ENCODE data around the gene VEGFC.

The VEGFC gene

GRCh38 chr4:176755001-176755400, 37.7 kb downstream of the VEGFC start:
- no peaks in the 10 kb centered on the region for H3K27me3 ChIP-seq (ENCODE audit: control insufficient read depth, insufficient read depth, low read length)
- H3K9me3 ChIP-seq (ENCODE audit: control insufficient read depth, low read length): no peaks in the 10 kb centered on the region

GRCh38 chr4:176753049-176753448, 39.7 kb downstream of the VEGFC start:
- H3K9ac ChIP-seq (ENCODE audit: low read length): no peak overlapping the region
- no peaks in the 10 kb centered on the region for H3K9me3 ChIP-seq (ENCODE audit: control insufficient read depth, low read length)
- no peaks in the 10 kb centered on the region for H3K27me3 ChIP-seq (ENCODE audit: control insufficient read depth, insufficient read depth, low read length)
- no peaks in the 10 kb centered on the region for H3K4me1 ChIP-seq (ENCODE audit: control insufficient read depth, insufficient read depth, low read length)
- no peak overlapping the region for H3K4me3 ChIP-seq (ENCODE audit: low read length)
- no peaks in the 10 kb centered on the region for H3K36me3 ChIP-seq (ENCODE audit: control insufficient read depth, insufficient read depth, low read length)

More at GRCh38 chr4:176755001-176755400, 37.7 kb downstream of the VEGFC start:
- Histone ChIP-seq H3K36me3 (ENCODE audit: control insufficient read depth, insufficient read depth, low read length) (no peaks in the 10 kb centered on the region), H3K9ac (ENCODE audit: low read length) (no peak overlapping the region), H3K4me1 (ENCODE audit: control insufficient read depth, insufficient read depth, low read length) (no peaks in the 10 kb centered on the region), H3K4me3 (ENCODE audit: low read length) (no peak overlapping the region)

- no peaks in the 10 kb centered on the region for H3K27me3 ChIP-seq (ENCODE audit: control insufficient read depth, insufficient read depth, low read length)
- no peak overlapping the region for H3K4me3 ChIP-seq (ENCODE audit: low read length)
- H3K9me3 ChIP-seq (ENCODE audit: control insufficient read depth, low read length): no peaks in the 10 kb centered on the region
- H3K4me1 ChIP-seq (ENCODE audit: control insufficient read depth, insufficient read depth, low read length): no peaks in the 10 kb centered on the region
- H3K36me3 ChIP-seq (ENCODE audit: control insufficient read depth, insufficient read depth, low read length): no peaks in the 10 kb centered on the region
- no peak overlapping the region for H3K9ac ChIP-seq (ENCODE audit: low read length)
Observed at GRCh38 chr4:176752191-176752749, 40.5 kb downstream of the VEGFC start.

GRCh38 chr4:176751061-176751460, 41.7 kb downstream of the VEGFC start:
- no peak overlapping the region for H3K4me3 ChIP-seq (ENCODE audit: low read length)
- no peaks in the 10 kb centered on the region for H3K27me3 ChIP-seq (ENCODE audit: control insufficient read depth, insufficient read depth, low read length)
- H3K36me3 ChIP-seq (ENCODE audit: control insufficient read depth, insufficient read depth, low read length): no peaks in the 10 kb centered on the region
- H3K9ac ChIP-seq (ENCODE audit: low read length): no peak overlapping the region
- no peaks in the 10 kb centered on the region for H3K4me1 ChIP-seq (ENCODE audit: control insufficient read depth, insufficient read depth, low read length)
- no peaks in the 10 kb centered on the region for H3K9me3 ChIP-seq (ENCODE audit: control insufficient read depth, low read length)

- Histone ChIP-seq H3K4me3 (ENCODE audit: low read length) (no peak overlapping the region), H3K4me1 (ENCODE audit: control insufficient read depth, insufficient read depth, low read length) (no peaks in the 10 kb centered on the region), H3K27me3 (ENCODE audit: control insufficient read depth, insufficient read depth, low read length) (no peaks in the 10 kb centered on the region), H3K9me3 (ENCODE audit: control insufficient read depth, low read length) (no peaks in the 10 kb centered on the region), H3K9ac (ENCODE audit: low read length) (no peak overlapping the region), H3K36me3 (ENCODE audit: control insufficient read depth, insufficient read depth, low read length) (no peaks in the 10 kb centered on the region)
Observed at GRCh38 chr4:176746846-176747245, 45.9 kb downstream of the VEGFC start.

- no peak overlapping the region for H3K4me3 ChIP-seq (ENCODE audit: low read length)
- H3K36me3 ChIP-seq (ENCODE audit: control insufficient read depth, insufficient read depth, low read length): no peaks in the 10 kb centered on the region
- H3K4me1 ChIP-seq (ENCODE audit: control insufficient read depth, insufficient read depth, low read length): no peaks in the 10 kb centered on the region
- H3K9me3 ChIP-seq (ENCODE audit: control insufficient read depth, low read length): no peaks in the 10 kb centered on the region
- H3K27me3 ChIP-seq (ENCODE audit: control insufficient read depth, insufficient read depth, low read length): no peaks in the 10 kb centered on the region
- H3K9ac ChIP-seq (ENCODE audit: low read length): no peak overlapping the region
Observed at GRCh38 chr4:176745902-176746301, 46.8 kb downstream of the VEGFC start.

GRCh38 chr4:176744091-176744490, 48.6 kb downstream of the VEGFC start:
- H3K27me3 ChIP-seq (ENCODE audit: control insufficient read depth, insufficient read depth, low read length): no peaks in the 10 kb centered on the region
- no peaks in the 10 kb centered on the region for H3K36me3 ChIP-seq (ENCODE audit: control insufficient read depth, insufficient read depth, low read length)
- H3K9ac ChIP-seq (ENCODE audit: low read length): no peak overlapping the region
- H3K9me3 ChIP-seq (ENCODE audit: control insufficient read depth, low read length): no peaks in the 10 kb centered on the region
- no peaks in the 10 kb centered on the region for H3K4me1 ChIP-seq (ENCODE audit: control insufficient read depth, insufficient read depth, low read length)
- no peak overlapping the region for H3K4me3 ChIP-seq (ENCODE audit: low read length)

GRCh38 chr4:176742211-176742610, 50.5 kb downstream of the VEGFC start:
- no peaks in the 10 kb centered on the region for H3K36me3 ChIP-seq (ENCODE audit: control insufficient read depth, insufficient read depth, low read length)
- no peak overlapping the region for H3K4me3 ChIP-seq (ENCODE audit: low read length)
- no peaks in the 10 kb centered on the region for H3K4me1 ChIP-seq (ENCODE audit: control insufficient read depth, insufficient read depth, low read length)
- H3K27me3 ChIP-seq (ENCODE audit: control insufficient read depth, insufficient read depth, low read length): no peaks in the 10 kb centered on the region
- no peak overlapping the region for H3K9ac ChIP-seq (ENCODE audit: low read length)
- H3K9me3 ChIP-seq (ENCODE audit: control insufficient read depth, low read length): no peaks in the 10 kb centered on the region

GRCh38 chr4:176741253-176741652, 51.5 kb downstream of the VEGFC start:
- H3K27me3 ChIP-seq (ENCODE audit: control insufficient read depth, insufficient read depth, low read length): no peaks in the 10 kb centered on the region
- no peak overlapping the region for H3K9ac ChIP-seq (ENCODE audit: low read length)
- no peaks in the 10 kb centered on the region for H3K4me1 ChIP-seq (ENCODE audit: control insufficient read depth, insufficient read depth, low read length)
- H3K36me3 ChIP-seq (ENCODE audit: control insufficient read depth, insufficient read depth, low read length): no peaks in the 10 kb centered on the region
- H3K9me3 ChIP-seq (ENCODE audit: control insufficient read depth, low read length): no peaks in the 10 kb centered on the region
- no peak overlapping the region for H3K4me3 ChIP-seq (ENCODE audit: low read length)

GRCh38 chr4:176735300-176735699, 57.4 kb downstream of the VEGFC start:
- H3K9ac ChIP-seq (ENCODE audit: low read length): no peak overlapping the region
- no peaks in the 10 kb centered on the region for H3K9me3 ChIP-seq (ENCODE audit: control insufficient read depth, low read length)
- no peaks in the 10 kb centered on the region for H3K4me1 ChIP-seq (ENCODE audit: control insufficient read depth, insufficient read depth, low read length)
- H3K36me3 ChIP-seq (ENCODE audit: control insufficient read depth, insufficient read depth, low read length): no peaks in the 10 kb centered on the region
- no peak overlapping the region for H3K4me3 ChIP-seq (ENCODE audit: low read length)
- no peaks in the 10 kb centered on the region for H3K27me3 ChIP-seq (ENCODE audit: control insufficient read depth, insufficient read depth, low read length)

GRCh38 chr4:176734461-176734860, 58.3 kb downstream of the VEGFC start:
- H3K4me3 ChIP-seq (ENCODE audit: low read length): no peak overlapping the region
- H3K27me3 ChIP-seq (ENCODE audit: control insufficient read depth, insufficient read depth, low read length): no peaks in the 10 kb centered on the region
- H3K9ac ChIP-seq (ENCODE audit: low read length): no peak overlapping the region
- H3K36me3 ChIP-seq (ENCODE audit: control insufficient read depth, insufficient read depth, low read length): no peaks in the 10 kb centered on the region
- H3K4me1 ChIP-seq (ENCODE audit: control insufficient read depth, insufficient read depth, low read length): no peaks in the 10 kb centered on the region
- no peaks in the 10 kb centered on the region for H3K9me3 ChIP-seq (ENCODE audit: control insufficient read depth, low read length)

- H3K9ac ChIP-seq (ENCODE audit: low read length): no peak overlapping the region
- H3K4me3 ChIP-seq (ENCODE audit: low read length): no peak overlapping the region
- H3K36me3 ChIP-seq (ENCODE audit: control insufficient read depth, insufficient read depth, low read length): no peaks in the 10 kb centered on the region
- no peaks in the 10 kb centered on the region for H3K9me3 ChIP-seq (ENCODE audit: control insufficient read depth, low read length)
- H3K4me1 ChIP-seq (ENCODE audit: control insufficient read depth, insufficient read depth, low read length): no peaks in the 10 kb centered on the region
- H3K27me3 ChIP-seq (ENCODE audit: control insufficient read depth, insufficient read depth, low read length): no peaks in the 10 kb centered on the region
Observed at GRCh38 chr4:176729489-176729888, 63.2 kb downstream of the VEGFC start.

- Histone ChIP-seq H3K4me1 (ENCODE audit: control insufficient read depth, insufficient read depth, low read length) (no peaks in the 10 kb centered on the region), H3K9ac (ENCODE audit: low read length) (no peak overlapping the region), H3K27me3 (ENCODE audit: control insufficient read depth, insufficient read depth, low read length) (no peaks in the 10 kb centered on the region), H3K4me3 (ENCODE audit: low read length) (no peak overlapping the region), H3K36me3 (ENCODE audit: control insufficient read depth, insufficient read depth, low read length) (no peaks in the 10 kb centered on the region), H3K9me3 (ENCODE audit: control insufficient read depth, low read length) (no peaks in the 10 kb centered on the region)
Observed at GRCh38 chr4:176726803-176727202, 65.9 kb downstream of the VEGFC start.
